ENCODE measurements around the gene KLRG1.

KLRG1 gene

DNA sequence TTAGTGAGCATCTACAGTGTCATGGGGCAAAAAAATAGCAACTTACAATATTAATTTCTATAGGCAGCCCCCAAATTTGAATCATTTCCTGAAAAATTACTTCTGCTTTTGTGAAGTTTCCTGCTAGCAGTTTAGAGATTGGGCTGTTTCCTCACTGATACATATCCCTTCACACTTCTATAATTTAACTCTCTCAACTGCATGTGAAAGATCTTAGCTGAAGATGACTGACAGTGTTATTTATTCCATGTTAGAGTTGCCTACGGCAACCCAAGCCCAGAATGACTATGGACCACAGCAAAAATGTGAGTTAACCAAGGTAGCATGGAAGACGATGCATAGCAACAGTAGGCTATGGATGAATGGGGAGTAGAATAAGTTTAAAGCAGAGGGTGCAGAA is at the start of gene KLRG1:
Gene KLRG1 (plus strand): TSS at position 134 of the 400 bp plus-strand sequence. CDS start 90 bp downstream, at position 224.
- peak; percentile 55 for DNase-seq

DNA sequence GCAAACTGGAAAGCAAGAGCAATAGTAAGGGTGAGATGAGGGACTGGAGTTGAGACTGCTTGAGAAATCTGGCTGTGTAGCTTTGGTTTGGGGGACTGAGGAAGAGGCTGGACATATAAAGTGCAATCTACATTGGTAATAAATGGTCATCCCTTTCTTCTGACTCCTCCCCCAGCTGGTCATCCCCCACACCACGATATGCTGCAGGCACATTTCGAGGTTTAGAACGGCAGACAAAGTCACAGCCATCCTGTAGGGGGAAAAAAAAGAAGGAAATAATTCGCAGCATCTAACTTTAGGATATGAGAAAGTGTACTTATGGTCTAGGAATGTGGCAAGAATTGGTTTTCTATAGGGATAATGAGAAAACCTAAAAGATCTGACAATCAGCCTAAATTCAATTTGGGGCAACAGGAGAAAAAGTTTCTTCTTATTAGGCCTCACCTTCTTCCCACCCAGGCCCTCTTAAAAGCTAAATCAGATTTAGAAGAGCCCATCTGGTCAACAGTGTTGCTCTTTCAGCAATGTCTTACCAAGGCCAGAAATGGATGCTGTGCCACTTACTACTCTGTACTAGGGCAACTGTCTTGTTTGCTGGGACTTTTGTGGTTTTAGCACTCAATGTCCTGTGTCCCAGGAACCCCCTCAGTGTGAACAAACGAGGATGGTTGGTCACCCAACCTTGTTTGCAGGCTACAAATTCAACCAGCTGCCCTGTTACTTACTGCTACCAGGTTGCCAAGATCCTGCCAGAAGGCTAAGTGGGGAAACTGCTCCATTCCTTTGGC is 47.5 kb upstream of the KLRG1 start:
- DNase-seq: no peak

DNA sequence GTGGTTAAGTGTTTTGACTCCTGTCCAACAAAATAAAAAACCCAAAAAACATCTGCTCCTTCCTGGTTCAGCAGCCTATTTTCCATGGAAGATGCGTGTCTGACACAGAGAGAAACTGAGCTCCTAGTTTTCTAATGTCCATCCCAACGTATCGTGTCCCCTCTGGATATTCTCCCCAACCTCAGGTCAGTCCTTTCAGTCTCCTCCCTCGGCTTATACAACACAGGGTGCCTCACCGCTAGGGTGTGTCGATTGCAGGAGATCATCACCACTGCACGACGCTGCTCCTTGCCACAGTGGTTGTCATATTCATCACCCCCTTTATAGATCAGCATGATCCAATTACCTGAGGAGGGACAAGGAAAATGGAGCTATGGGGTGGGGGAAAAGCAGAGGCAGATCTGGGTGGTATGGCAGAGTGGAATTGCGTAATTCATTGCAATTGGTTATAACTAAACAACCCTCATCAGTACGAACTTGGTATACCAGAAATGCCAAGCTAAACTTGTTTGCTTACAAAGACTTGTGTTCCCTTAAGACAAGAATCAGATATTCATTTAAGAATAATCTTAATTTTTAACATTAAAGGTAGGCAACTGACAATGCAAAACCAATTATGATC is 45.7 kb upstream of the KLRG1 start:
- DNase-seq: no peak

DNA sequence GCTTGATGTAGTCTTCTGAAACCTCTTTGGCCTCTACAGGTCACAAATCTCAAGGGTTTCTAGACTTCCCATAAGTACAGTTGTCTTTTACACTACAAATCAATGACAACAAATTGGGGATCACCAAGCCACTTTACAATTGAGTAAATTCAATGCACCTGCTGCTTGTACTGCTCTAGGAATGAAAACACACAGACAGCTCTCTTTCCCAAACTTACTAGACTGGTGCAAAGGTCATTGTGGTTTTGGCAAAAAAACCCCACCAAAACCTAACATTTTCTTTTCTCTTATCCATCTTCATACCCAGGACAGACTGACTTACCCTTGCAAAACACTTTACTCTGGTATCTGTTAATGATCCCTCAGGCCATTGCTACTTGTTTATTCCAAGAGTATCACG is 42.6 kb upstream of the KLRG1 start:
- DNase-seq: no peak

DNA sequence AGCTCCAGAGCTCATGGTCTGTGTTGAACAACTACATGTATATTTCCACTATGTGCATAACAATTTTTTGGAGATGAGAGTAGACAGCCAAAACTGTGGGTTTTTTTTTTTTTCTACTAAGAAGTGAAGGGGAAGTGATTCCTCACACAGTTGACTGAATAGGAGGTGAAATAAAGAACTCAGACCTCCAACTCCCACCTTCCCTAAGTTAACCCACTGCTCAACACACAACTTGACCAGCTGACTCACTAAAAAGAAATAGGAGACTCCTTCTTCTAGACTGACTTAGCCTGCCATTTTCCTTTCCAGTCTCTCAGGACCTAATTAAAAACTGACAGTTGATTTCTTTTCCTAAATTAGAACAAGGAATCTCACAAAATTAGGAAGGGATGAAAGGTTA is 41.6 kb upstream of the KLRG1 start:
- DNase-seq: no peak

DNA sequence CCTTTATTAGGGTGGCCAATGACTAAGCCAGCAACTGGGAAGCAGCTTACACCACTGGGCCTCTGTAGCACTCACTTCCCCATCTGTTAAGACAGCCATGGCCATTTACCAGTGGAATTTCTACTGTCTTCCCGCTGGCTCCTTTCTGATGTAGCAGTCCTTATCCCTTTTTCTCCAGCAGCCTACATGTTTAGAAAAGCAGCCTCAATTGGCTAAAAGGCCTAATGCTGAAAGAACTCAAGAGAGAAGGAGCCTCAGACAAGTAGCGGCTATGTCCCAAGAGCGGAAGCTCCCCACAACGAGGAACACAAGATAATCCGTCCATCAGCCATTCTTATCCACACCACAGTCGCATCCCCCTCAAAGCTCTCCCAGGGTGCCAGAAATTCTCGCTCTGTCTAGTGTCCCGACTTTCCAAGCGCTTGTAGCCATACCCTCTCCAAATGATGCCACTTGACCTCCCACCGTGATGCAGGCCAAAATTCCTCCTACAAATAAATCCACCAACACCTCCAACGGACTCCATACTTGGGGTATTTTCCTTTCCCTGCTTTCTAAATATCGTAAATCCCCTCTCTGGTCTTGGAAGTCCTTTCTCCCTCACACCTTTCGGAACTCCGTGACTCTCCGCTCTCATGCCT is 40.5 kb upstream of the KLRG1 start:
- DNase-seq: peak; percentile 20

DNA sequence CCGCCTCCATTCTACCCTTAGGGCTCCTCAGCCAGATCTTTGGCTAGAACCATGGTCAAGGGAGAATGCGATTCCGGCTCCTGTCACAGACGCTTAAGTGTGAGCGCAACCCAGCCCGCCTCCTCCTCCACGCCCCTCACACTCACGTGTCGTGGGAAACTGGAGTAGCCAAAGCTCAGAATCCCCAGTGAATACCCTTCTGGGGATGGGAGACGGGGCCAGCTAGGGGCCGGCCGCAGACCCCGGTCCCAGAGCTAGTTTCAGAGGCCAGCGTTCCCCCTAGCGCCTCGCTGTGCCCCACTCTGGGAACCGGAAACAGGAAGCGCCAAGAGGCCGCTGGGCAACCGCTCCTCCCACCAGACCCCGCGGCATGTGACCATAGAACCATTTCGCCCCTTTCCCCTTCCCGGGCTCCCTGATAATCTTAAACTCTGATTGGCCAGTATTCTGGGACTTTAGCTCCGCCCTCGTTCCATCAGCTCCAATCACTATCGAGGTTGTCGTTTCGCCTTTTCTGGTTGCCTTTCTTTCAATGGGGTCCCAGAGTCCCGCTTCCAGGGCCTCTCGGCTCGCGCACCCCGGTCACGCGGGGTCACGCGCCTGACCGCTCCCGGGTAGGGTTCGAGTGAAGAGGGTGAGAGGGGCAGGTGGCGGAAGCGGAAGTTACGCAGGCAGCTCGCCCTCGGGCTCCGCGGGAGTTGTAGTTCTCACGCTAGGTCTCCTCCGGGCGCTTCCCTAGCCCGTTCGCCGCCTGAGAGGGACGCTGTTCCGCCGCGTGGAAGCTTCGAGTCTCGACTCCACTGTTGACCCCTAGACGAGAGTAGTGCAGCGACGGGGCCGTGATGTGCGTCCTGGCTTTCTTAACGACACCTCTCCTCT is 39.8 kb upstream of the KLRG1 start, which contains the start of gene M6PR:
Gene M6PR (minus strand): TSS at position 304 of the 879 bp plus-strand sequence. CDS start 3,241 bp downstream, outside the sequence.
- peak; percentile 90 for DNase-seq

DNA sequence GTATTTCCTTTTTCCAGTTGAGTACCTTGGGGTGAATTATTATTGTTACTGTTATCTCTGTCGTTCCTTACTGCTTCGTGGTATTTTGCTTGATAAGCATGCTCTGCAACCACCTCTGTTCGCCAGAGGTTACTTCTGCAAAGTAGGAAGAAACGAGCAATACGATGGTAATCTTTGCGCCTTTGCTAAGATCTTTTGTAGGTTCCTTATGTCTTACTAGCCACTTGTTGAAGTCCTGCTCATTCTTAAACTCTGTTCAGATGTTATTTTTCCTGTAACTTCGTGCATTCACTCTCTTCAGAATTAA is 39.2 kb upstream of the KLRG1 start:
- no peak for DNase-seq

DNA sequence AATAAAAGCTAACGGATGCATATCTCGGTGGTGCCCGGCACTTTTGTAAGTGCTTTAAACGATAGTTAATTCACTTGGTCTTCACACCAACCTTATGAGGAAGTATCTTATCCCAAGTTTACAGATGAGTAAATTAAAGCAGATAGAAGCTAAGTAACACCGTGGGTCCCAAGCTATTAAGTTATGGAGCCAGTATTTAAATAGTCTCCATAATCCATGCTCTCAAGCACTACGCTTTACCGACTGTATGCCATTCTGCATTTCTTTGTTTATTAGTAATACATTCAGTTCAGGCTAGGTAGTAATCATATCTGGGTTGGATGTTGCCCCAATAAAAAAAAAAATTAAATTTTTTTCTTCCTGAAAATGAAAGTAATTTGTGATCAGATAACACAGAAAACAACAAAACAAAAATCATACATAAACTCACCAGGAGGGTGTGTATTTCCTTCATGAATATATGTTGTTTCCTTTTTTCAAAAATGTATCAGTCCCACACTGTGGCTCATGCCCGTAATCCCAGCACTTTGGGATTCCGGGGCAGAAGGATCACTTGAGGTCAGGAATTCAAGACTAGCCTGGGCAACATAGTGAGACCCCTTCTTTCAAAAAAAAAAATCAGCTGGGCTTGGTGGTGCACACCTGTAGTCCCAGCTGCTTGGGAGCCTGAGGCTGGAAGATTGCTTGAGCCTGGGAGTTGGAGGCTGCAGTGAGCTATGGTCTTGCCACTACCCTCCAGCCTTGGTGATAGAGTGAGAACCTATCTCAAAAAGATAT is 38.5 kb upstream of the KLRG1 start:
- peak; percentile 55 for DNase-seq

DNA sequence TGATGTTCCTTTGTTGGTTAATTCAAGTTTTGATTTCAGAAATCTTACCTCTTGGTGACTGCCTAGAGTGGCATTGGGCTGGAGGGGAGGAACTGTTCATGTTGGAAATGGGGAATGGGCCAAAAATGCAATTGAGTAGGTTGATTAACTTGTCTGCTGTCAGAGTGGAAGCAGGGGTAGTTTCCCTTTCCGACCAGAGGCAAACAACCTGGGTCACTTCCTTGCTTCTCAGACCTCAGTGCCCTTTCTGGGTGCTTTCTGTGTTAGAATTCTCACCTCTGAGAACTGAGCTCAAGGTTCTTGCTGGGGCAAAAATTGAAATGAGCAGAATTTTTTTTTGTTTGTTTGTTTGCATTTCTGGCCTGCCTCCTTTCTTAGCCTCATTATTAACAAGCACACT is 37.6 kb upstream of the KLRG1 start:
- peak; percentile 68 for DNase-seq

DNA sequence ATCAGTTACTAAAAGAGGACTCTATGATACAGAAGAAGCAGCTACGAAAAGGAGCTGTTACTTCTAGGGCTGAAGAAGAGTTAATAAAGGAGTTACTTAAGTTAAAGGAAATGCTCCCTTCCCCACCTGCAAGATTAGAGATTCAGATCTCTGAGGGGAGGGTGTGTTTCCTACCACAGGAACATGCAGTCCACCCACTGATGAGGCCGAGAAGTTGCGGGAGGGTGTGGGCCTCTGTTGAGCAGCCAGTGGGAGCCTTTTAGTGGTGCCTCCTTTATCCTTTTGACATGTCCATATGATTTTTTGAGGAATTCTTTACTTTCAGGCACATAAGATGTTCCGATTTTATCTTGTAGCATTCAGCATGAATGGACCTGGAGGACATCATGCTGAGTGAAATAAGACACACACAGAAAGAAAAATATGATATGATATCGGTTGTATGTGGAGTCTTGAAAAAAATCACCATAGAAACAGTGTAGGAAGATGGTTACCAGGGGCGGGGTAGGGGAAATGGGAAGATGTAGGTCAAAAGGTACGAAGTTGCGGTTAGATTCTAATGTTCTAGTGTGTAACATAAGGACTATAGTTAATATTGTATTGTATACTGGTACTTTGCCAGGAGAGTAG is 35.5 kb upstream of the KLRG1 start:
- DNase-seq: peak; percentile 82

DNA sequence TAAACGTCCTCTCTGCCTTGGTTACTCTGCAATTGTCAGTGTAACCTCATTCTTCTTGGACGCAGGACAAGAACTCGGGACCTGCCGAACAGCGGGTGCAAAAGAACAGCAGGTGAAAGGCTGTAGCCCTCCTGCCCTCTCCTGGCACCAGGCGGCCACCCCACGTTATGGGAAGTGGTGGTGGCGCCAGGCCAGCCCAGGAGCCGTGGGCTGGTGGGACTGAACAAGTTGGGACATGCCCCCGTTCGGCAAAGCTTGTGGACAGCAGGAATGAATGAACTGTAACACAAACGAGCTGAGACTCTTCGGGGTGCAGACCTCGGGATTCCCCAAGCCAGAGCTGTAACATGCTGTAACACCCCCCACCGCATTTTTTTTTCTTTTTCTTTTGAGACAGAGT is 33.3 kb upstream of the KLRG1 start:
- DNase-seq: no peak

DNA sequence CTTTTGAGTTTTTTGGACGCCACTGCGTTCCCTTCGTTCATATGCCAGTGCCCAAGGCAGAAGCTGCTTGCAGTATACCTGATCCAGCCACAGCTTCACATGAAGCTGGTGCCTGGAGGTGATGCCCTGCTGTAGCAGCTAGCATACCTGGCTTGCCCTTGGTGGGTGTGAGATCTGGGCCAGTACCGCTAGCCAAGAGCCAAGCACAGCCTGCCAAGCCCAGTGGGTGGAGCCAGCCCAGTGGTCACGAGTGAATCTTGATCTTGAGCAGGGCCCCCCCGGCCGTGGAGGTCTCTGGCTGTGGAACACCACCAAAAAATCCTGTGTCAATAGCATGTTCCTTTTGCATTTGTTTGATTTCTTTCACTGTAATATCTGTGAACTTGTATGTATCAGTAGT is 32.6 kb upstream of the KLRG1 start:
- DNase-seq: peak; percentile 7

DNA sequence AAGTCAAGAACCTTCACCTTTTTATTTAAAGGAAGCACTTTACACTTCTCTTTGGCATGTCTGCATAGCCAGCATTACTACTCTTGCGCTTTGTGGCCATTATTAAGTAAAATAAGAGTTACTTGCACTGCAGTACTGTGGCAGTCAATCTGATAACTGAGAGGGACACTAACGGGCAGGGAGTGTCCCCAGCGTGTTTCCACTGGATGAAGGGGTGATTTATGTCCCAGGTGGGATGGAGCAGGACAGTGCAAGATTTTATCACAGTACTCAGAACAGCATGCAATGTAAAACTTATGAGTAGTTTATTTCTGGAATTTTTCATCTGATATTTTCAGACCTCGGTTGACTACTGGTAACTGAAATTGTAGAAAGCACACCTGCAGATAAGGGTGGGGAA is 31.8 kb upstream of the KLRG1 start:
- DNase-seq: no peak

DNA sequence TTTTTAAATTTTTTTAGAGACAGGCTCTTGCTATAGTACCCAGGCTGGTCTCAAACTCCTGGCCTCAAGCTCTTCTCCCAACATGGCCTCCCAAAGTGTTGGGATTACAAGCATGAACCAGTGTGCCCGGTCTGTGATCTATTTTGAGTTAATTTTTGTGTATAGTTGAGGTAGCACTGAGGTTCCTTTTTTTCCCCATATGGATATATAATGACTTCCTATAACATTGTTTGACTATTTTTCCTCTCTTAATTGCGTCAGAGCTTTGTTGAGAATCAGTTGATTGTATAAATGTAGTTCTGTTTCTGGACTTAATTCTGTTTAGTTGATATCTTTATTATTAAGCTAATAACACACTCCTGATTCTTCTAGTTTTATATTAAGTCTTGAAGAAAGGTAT is 31.3 kb upstream of the KLRG1 start:
- DNase-seq: no peak

DNA sequence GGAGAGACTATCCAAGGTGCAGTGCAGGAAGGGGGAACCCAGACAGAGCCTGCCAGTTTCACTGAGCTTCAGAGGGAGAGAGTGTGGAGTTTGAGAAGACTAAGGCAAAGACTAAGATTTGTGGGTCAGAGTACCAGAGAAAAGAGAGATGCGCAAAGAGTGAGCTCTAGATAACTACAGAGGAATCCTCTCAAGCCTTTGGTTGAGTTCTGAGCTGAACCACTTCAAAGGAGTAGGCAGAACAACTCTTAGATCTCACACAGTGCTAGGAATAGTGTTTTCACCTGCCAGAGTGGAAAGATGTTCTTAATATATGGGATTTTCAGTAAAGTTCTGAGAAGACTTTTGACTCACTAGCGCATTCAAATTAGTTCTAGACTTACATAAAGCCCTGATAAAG is 29.2 kb upstream of the KLRG1 start:
- peak; percentile 38 for DNase-seq

DNA sequence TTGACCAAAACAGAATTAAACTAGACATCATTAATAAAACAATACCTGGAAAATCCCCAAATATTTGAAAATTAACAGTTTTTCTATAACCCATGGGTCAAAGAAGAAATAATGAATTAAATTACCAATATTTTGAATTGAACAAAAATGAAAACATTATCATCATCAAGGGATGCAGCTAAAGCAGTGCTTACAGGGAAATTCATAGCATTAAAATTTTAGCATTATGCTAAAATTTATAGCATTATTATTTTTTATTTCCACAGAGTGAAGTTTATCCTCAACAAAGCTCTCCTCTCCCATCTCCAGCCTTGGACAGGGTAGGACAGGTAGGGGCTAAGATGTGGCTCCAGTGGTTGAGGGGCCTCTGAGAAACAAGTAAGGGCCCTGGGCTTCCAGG is 20.6 kb upstream of the KLRG1 start:
- DNase-seq: no peak

DNA sequence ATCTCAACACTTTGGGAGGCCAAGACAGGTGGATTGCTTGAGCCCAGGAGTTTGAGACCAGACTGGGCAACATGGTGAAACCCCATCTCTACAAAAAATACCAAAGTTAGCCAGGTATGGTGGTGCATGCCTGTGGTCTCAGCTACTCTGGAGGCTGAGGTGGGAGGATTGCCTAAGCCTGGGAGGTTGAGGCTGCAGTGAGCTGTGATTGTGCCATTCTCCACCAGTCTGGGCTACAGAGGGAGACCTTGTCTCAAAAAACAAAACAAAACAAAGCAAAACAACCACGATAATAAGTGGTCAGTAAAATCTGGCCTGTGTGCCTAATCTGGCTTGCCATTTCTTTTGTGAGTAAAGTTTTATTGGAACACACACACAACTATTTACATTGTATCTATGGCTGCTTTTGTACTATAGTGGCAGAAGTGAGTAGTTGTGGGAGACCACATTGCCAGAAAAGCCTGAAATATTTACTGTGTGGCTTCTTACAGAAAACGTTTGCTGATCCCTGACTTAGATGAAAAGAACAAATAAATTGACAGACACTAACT is 19.4 kb upstream of the KLRG1 start:
- no peak for DNase-seq

DNA sequence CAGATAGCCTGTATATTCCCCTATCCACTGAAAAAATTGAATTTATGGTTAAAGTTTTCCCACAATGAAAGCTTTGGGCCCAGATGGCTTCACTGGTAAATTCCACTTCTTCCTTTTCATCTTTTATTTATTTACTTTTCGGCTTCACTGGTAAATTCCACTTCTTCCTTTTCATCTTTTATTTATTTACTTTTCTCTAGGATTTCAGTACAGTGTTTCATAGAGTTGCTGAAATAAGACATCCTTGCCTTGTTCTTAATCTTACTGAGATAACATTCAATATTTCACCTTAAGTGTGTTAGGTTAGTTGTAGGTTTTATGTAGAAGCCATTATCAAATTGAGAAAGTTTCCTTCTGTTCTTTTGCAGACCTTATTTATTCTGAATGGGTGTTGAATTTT is 18.9 kb upstream of the KLRG1 start:
- DNase-seq: no peak

DNA sequence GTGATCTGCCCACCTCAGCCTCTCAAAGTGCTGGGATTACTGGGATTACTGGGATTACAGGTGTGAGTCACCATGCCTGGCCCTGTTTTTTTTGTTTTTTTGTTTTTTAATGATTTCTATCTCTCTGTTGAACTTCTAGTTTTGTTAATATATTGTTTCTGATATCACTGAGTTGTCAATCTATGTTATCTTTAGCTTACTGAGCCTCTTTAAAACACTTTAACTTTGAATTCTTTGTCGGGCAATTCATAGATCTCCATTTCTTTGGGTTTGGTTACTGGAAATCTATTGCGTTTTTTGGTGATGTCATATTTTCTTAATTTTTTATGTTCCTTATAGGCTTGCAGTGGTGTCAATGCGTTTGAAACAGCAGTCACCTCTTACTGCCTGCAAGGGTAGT is 9.2 kb upstream of the KLRG1 start:
- no peak for DNase-seq

DNA sequence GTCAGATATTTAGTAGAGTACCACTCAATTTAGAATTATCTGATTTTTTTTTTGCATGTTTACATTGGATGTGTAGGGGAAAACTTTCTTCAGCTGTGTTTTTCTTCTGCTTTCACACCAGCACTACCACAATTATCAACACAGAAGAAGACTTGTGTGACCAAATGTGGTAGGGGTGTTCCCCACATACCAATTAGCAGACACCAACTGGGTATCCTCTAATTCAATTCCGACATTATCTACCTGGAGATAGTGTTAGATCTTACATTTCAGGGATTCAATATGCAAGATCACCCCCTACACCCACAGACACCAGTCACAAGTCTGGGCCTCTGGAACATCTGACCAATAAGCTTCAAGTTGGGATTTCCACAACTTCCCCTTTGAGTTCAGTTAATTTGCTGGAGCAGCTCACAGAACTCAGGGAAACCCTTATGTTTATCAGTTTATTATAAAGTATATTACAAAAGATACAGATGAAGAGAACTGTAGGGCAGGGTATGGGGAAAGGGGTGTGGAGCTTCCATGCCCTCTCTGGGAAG is 4.1 kb upstream of the KLRG1 start:
- peak; percentile 19 for DNase-seq

Data from CD4-positive, alpha-beta T cell treated with Interleukin-10 for 1 hour (primary cell).